GM21423 (cell line): ENCODE results near the gene CLCA2.

ENCODE experiments used
- ATAC-seq: cut with Tn5 transposase; IDR thresholded peaks from one replicate; pipeline ENCODE4 v1.9.1; 2021; ENCODE audit warnings: mild to moderate bottlenecking, moderate library complexity; ENCODE audit not compliant: unreplicated experiment

The CLCA2 gene

GRCh38 chr1:86429835-86430234, 5.9 kb downstream of the CLCA2 start:
- no peak for ATAC-seq

GRCh38 chr1:86430376-86430775, 6.4 kb downstream of the CLCA2 start:
- ATAC-seq: no peak

- no peak for ATAC-seq
These were observed 10.1 kb downstream of the CLCA2 start for GRCh38 chr1:86434059-86434458.

GRCh38 chr1:86435327-86435726, 11.4 kb downstream of the CLCA2 start:
- ATAC-seq: no peak

- ATAC-seq: no peak
These were observed 12.1 kb downstream of the CLCA2 start for GRCh38 chr1:86436041-86436440.

GRCh38 chr1:86441581-86441980, 17.6 kb downstream of the CLCA2 start:
- ATAC-seq: no peak

GRCh38 chr1:86441997-86442396, 18.0 kb downstream of the CLCA2 start:
- ATAC-seq: no peak

- no peak for ATAC-seq
These were observed 21.9 kb downstream of the CLCA2 start for GRCh38 chr1:86445919-86446318.

- no peak for ATAC-seq
These were observed 23.3 kb downstream of the CLCA2 start for GRCh38 chr1:86447198-86447790.

- ATAC-seq: no peak
These were observed 24.7 kb downstream of the CLCA2 start for GRCh38 chr1:86448670-86449069.

- no peak for ATAC-seq
These were observed 25.1 kb downstream of the CLCA2 start for GRCh38 chr1:86449103-86449502.

- ATAC-seq: no peak
These were observed 26.9 kb downstream of the CLCA2 start for GRCh38 chr1:86450847-86451246.

- no peak for ATAC-seq
These were observed 29.7 kb downstream of the CLCA2 start for GRCh38 chr1:86453664-86454063.

GRCh38 chr1:86455073-86455472, 31.1 kb downstream of the CLCA2 start:
- ATAC-seq: no peak

GRCh38 chr1:86460998-86461397, 37.0 kb downstream of the CLCA2 start:
- ATAC-seq: no peak

- ATAC-seq: no peak
These were observed 37.5 kb downstream of the CLCA2 start for GRCh38 chr1:86461482-86461881.

- ATAC-seq: no peak
These were observed 40.8 kb downstream of the CLCA2 start for GRCh38 chr1:86464819-86465218.

GRCh38 chr1:86466109-86466844, 42.3 kb downstream of the CLCA2 start:
- ATAC-seq: no peak

- no peak for ATAC-seq
These were observed 43.0 kb downstream of the CLCA2 start for GRCh38 chr1:86466986-86467385.

GRCh38 chr1:86468501-86468977, 44.6 kb downstream of the CLCA2 start, which contains the start of gene CLCA1:
TSS of gene CLCA1 (plus strand) at chr1:86468927. CDS start at chr1:86468972, 45 bp downstream.
- ATAC-seq: no peak

GRCh38 chr1:86470859-86471258, 46.9 kb downstream of the CLCA2 start:
- no peak for ATAC-seq

- no peak for ATAC-seq
These were observed 47.3 kb downstream of the CLCA2 start for GRCh38 chr1:86471291-86471690.
